Uterus (tissue), 2 donors: ENCODE data around the gene KCNJ16.

Experiments used
- CTCF ChIP-seq, 4 experiments: fragments of 200-600 bp in 2 of 4; fragments of 450-650 bp in 2 of 4; sonication (generic) in 2 of 4; IDR thresholded peaks; one replicate each; pipeline ENCODE4 v1.5.1; 2016 to 2019; ENCODE audit warnings: antibody characterized with exemption in 4 of 4, mild to moderate bottlenecking in 2 of 4, moderate library complexity in 1 of 4
- POLR2A ChIP-seq, 2 donors: fragments of 450-650 bp; IDR thresholded peaks; one replicate each; pipeline ENCODE4 v1.6.1; 2016; ENCODE audit warnings: antibody characterized with exemption in 2 of 2, mild to moderate bottlenecking in 1 of 2, moderate library complexity in 1 of 2

- TF ChIP-seq CTCF (IDR thresholded peaks at IDR 0.05) (no peak), POLR2A (IDR thresholded peaks at IDR 0.05) (no peak)
Measured at GRCh38 chr17:70071127-70071526, 3.9 kb upstream of the KCNJ16 start.
